ENCODE data around the gene SDCCAG8. TPM values are rescaled to one million over a fixed set of nuclear protein-coding genes. Genes with fewer than 3 reads are reported as not detected.

SDCCAG8 gene
- total RNA-seq, 1 donor from 2014 or later, result 19.8 TPM

DNA sequence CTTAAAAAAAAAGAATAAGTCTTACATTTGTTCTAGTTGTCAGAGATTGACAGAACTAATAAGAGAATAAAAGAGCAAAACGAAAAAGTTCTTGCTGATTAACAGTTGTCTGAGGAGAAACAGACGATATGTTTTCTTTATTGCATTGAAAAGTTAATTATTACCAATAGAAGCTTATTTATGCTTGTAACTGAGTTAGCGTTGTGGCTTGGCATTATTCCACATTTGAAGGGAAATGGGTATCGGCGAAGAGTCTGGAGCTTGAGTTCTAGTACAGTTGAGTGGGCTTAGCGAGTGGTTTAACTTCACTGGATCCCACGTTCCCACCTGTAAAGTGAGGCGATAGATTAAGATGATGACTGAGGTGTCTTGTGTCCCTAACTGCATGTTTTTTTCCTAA is 109.0 kb downstream of the SDCCAG8 start:
- no peak overlapping the region for H3K27ac Mint-ChIP-seq (ENCODE audit: unreplicated experiment)
- peaks cover 17% of the 10 kb centered on the region for H3K4me1 Mint-ChIP-seq (ENCODE audit: low read depth)
- no peak for DNase-seq (ENCODE audit: low spot score)
- peaks cover 15% of the 10 kb centered on the region for H3K36me3 Mint-ChIP-seq (ENCODE audit: low read depth)
- H3K9me3 Mint-ChIP-seq (ENCODE audit: low read depth), result no peaks in the 10 kb centered on the region
- H3K27me3 Mint-ChIP-seq (ENCODE audit: low read depth), result no peaks in the 10 kb centered on the region
- H3K4me3 Mint-ChIP-seq (ENCODE audit: unreplicated experiment), result no peak overlapping the region
- TF ChIP-seq, protein P1, sequence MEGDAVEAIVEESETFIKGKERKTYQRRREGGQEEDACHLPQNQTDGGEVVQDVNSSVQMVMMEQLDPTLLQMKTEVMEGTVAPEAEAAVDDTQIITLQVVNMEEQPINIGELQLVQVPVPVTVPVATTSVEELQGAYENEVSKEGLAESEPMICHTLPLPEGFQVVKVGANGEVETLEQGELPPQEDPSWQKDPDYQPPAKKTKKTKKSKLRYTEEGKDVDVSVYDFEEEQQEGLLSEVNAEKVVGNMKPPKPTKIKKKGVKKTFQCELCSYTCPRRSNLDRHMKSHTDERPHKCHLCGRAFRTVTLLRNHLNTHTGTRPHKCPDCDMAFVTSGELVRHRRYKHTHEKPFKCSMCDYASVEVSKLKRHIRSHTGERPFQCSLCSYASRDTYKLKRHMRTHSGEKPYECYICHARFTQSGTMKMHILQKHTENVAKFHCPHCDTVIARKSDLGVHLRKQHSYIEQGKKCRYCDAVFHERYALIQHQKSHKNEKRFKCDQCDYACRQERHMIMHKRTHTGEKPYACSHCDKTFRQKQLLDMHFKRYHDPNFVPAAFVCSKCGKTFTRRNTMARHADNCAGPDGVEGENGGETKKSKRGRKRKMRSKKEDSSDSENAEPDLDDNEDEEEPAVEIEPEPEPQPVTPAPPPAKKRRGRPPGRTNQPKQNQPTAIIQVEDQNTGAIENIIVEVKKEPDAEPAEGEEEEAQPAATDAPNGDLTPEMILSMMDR (IDR thresholded peaks at IDR 0.05), result no peak

DNA sequence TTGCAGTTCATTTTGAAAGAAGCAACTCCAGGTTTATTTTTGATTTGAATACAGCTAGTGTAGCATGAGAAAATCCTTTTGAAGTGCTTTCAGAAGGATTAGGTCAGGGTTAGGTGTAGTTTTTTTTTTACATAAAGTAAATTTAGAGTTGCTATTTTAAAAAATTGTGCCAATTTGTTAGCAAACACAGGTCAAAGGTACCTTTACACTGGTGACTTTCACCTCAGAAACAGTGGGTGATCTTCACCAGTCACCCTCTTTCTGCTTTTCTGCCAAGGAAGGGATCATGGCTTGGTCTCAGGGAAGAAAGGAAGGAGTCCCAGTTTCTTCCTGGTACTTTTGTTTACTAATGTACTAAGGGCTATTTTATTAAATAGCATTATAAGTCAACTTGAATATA is 111.5 kb downstream of the SDCCAG8 start:
- Mint-ChIP-seq H3K4me1 (ENCODE audit: low read depth) (peaks cover 17% of the 10 kb centered on the region), H3K27me3 (ENCODE audit: low read depth) (no peaks in the 10 kb centered on the region), H3K36me3 (ENCODE audit: low read depth) (peaks cover 8% of the 10 kb centered on the region), H3K27ac (ENCODE audit: unreplicated experiment) (no peak overlapping the region), H3K4me3 (ENCODE audit: unreplicated experiment) (no peak overlapping the region), H3K9me3 (ENCODE audit: low read depth) (no peaks in the 10 kb centered on the region)
- DNase-seq (ENCODE audit: low spot score), result no peak
- TF ChIP-seq, protein P1 (IDR thresholded peaks at IDR 0.05), result no peak

DNA sequence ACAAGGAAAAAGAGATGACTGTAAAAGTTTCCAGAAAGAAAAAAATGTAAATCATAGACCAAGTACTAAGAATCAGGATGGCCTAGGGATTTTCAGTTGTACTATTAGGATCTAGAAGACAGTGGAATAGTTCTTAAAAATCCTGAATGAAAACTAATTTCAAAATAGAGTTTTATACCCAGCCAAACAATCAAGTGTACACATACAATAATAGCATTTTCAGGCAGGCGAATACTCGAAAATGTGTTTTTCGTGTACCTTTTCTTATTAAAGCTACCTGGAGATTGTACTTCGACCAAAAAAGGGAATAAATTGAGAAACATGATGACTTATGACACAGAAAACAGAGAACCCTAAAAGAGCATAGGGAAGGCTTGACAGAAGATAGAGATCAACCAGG is 118.6 kb downstream of the SDCCAG8 start:
- no peak overlapping the region for H3K4me3 Mint-ChIP-seq (ENCODE audit: unreplicated experiment)
- TF ChIP-seq, protein P1 (IDR thresholded peaks at IDR 0.05), result no peak
- H3K9me3 Mint-ChIP-seq (ENCODE audit: low read depth), result peaks cover 17% of the 10 kb centered on the region
- H3K27me3 Mint-ChIP-seq (ENCODE audit: low read depth), result no peaks in the 10 kb centered on the region
- H3K4me1 Mint-ChIP-seq (ENCODE audit: low read depth), result no peaks in the 10 kb centered on the region
- H3K27ac Mint-ChIP-seq (ENCODE audit: unreplicated experiment), result no peak overlapping the region
- H3K36me3 Mint-ChIP-seq (ENCODE audit: low read depth), result peaks cover 16% of the 10 kb centered on the region
- DNase-seq (ENCODE audit: low spot score), result no peak

DNA sequence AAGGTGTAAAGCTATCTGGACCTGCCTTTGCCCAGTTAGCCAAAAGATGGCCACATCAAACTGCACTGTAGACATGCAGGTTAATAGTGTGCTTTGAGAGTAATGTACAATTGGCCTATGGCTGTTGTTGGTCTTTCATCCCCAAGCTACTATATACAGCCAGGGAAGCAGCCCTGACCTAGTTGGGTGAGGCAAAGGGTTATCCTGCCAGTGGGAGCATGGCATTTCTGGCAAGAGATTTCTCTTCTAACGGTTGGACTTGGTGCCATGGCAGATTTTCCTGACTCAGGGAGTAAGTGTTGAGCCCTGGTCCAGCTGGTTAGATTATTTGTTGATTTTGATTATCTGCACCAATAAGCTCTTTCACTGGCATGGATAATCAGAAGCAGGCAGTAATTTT is 119.8 kb downstream of the SDCCAG8 start:
- H3K27ac Mint-ChIP-seq (ENCODE audit: unreplicated experiment), result no peak overlapping the region
- H3K4me1 Mint-ChIP-seq (ENCODE audit: low read depth), result no peaks in the 10 kb centered on the region
- peaks cover 15% of the 10 kb centered on the region for H3K36me3 Mint-ChIP-seq (ENCODE audit: low read depth)
- H3K4me3 Mint-ChIP-seq (ENCODE audit: unreplicated experiment), result no peak overlapping the region
- TF ChIP-seq, protein P1 (IDR thresholded peaks at IDR 0.05), result no peak
- no peaks in the 10 kb centered on the region for H3K27me3 Mint-ChIP-seq (ENCODE audit: low read depth)
- DNase-seq (ENCODE audit: low spot score), result no peak
- peaks cover 17% of the 10 kb centered on the region for H3K9me3 Mint-ChIP-seq (ENCODE audit: low read depth)

DNA sequence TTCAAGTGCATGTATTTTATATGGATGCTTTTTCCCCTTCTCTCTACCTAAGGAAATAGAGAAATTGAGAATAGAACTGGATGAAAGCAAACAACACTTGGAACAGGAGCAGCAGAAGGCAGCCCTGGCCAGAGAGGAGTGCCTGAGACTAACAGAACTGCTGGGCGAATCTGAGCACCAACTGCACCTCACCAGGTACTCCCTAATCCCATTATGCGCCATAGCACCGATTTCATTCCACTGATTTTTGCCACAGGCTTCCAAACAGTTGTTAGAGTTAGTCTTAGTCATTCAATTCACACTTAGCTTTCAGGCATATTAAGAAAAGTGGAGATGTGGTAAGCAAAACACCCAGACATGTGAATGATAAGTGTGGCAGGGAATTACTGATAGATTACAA is 122.8 kb downstream of the SDCCAG8 start:
- no peak for DNase-seq (ENCODE audit: low spot score)
- H3K36me3 Mint-ChIP-seq (ENCODE audit: low read depth), result peaks cover 23% of the 10 kb centered on the region
- no peak overlapping the region for H3K4me3 Mint-ChIP-seq (ENCODE audit: unreplicated experiment)
- TF ChIP-seq, protein P1 (IDR thresholded peaks at IDR 0.05), result no peak
- H3K27ac Mint-ChIP-seq (ENCODE audit: unreplicated experiment), result no peak overlapping the region
- no peaks in the 10 kb centered on the region for H3K4me1 Mint-ChIP-seq (ENCODE audit: low read depth)
- H3K27me3 Mint-ChIP-seq (ENCODE audit: low read depth), result no peaks in the 10 kb centered on the region
- peaks cover 11% of the 10 kb centered on the region for H3K9me3 Mint-ChIP-seq (ENCODE audit: low read depth)

Data from chondrocyte (in vitro differentiated cells).